Neural progenitor cell (in vitro differentiated cells): ENCODE results near the gene SPATA3.

ENCODE experiments used
- CTCF ChIP-seq: fragments of 200-600 bp; sonication (generic); IDR thresholded peaks from 2 replicates; pipeline ENCODE4 v1.5.1; 2017; ENCODE audit warnings: antibody characterized with exemption, mild to moderate bottlenecking
- EZH2 ChIP-seq: fragments of 200-600 bp; sonication (generic); IDR thresholded peaks from 2 replicates; pipeline ENCODE4 v1.6.1; 2017; ENCODE audit warnings: antibody characterized with exemption, mild to moderate bottlenecking, moderate library complexity

GRCh38 chr2:230949966-230950873 lies 45.7 kb upstream of the SPATA3 start:
- no peak for TF ChIP-seq CTCF
- TF ChIP-seq EZH2, result no peak
